ENCODE data around the gene MTRF1L.
"Not testable (repeated sequence)": the region's sequence is repeated elsewhere in the genome, so short reads cannot be mapped to it uniquely, and the experiment has no call there.

MTRF1L gene

DNA sequence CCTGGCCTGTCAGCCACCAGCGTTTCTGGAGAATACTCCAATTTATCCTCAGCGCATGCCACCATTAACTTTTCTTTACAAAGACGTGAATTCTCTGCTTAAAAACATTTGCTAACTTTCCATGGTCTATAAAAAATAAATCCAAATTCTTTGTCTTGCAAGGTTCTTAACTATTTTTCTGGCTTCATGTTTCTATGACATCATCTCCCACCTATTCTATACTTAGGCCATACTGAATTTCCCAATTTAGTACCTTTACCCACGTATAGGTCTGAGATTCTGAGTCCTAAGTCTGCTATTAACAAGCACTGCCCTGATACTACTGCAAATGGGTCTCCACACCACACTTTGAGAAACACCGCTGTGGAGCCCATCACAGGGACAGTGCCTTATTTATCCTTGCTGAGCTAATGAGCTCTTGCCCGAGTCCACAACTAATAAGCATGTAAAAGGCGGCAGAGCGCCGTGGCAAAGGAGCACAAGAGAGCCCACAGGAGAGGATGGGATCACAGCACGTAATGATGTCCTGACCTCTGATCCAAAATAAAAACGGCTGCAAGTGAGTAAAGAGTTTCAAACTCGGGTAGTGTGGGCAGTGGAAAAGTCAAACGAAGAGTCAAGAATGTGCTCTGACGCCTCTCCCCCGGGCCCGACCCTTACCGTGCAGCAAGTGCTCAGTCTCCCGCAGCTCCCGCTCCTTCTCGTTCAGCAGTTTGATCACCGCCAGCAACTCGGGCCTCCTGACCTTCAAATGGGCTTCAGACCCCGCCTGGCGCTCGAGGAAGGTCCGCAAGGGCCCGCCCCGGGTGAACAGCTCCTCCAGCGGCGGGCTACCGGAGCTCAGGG, 519 bp downstream of the MTRF1L start:
- peak; percentile 7 for DNase-seq

DNA sequence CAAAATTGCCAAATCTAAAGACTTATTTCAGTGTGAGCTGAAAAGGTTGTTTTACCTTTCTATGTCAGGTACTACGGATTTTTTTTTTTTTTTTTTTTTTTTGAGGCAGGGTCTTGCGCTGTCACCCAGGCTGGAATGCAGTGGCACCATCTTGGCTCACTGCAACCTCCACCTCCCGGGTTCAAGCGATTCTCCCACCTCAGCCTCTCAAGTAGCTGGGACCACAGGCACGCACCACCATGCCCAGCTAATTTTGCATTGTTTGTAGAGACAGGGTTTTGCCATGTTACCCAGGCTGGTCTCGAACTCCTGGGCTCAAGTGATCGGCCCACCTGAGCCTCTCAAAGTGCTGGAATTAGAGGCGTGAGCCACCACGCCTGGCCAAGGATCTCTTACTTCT, 1.7 kb downstream of the MTRF1L start:
- not testable (repeated sequence) for DNase-seq

DNA sequence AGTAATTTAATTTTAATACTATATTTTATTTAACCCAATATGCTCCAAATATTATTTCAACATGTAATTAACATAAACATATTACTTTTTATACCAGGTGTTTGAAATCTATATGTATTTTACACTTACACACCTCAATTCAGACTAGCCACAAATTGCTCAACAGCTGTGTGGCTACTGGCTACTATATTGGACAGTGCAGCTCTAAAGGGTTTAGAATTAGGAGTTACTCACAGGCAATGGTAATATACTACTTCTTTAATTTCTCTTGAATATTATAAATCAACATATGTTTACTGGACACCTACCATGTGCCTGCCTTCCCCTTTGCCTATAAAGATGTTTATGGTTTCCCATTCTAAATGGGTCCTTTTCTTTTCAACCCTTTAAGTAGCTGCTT, 2.3 kb downstream of the MTRF1L start:
- DNase-seq: no peak

DNA sequence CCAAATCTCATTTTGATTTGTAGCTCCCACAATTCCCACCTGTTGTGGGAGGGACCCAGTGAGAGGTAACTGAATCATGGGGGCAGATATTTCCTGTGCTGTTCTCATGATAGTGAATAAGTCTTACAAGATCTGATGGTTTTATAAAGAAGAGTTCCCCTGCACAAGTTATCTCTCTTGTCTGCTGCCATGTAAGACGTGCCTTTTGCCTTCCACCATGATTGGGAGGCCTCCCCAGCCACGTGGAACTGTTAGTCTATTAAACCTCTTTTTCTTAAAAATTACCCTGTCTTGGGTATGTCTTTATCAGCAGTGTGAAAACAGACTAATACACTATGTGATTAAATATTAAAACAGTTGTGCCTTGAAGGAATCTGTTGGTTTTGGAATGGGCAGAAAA, 3.0 kb downstream of the MTRF1L start:
- DNase-seq: not testable (repeated sequence)

DNA sequence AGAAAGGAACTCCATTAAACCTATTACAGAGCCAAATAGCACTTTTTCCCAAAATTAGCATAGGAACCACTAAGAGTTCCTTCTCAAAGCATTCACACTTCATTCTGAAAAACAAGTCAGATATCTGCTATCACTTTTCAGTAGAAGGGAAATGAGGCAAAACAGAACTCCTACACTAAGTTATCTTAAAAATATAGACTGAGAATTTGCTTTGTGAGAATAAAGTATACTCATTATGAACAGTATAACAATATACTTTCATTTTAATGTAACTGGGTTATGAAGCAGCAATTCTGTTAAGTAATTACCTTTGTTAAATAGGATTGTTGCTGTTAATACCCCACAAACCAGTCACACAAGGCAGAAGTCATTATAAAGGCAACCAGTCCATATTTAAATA, 8.7 kb downstream of the MTRF1L start:
- no peak for DNase-seq

DNA sequence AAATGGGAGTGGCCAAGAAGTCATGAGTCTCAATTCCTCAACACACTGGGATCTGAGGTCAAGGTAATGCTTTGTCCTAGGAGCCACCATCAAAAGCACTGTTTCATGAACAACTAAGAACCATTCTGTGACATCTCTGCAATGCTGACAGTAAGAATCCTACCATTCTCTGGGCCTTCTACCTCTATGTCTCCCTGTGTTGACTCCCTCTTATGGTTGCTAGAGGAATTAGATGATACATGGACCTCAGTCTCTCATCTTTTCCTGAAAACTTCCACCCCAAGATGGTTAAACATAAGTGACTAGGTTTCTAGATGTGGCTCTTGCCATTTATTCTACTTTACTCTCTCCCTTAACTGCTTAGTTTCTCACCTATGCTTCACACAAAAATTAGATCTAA, 9.1 kb downstream of the MTRF1L start:
- DNase-seq: no peak

DNA sequence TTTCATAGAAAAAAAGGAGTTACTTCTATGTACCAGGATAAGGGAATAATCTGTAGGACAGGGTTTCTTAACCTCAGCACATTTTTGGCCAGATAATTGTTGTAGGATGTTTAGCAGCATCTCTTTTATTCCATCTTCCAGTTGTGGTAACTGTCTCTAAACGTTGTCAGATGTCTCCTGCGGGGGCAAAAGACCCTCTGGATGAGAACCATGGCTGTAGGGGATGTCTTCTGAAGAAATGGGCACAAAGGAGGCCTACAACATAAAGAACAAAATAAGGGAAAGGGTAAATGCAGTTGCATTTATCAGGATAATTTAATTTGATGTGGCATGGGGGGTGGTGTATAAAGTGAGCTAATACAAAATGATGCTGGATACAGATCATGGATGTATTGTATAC, 15.5 kb downstream of the MTRF1L start:
- DNase-seq: no peak

DNA sequence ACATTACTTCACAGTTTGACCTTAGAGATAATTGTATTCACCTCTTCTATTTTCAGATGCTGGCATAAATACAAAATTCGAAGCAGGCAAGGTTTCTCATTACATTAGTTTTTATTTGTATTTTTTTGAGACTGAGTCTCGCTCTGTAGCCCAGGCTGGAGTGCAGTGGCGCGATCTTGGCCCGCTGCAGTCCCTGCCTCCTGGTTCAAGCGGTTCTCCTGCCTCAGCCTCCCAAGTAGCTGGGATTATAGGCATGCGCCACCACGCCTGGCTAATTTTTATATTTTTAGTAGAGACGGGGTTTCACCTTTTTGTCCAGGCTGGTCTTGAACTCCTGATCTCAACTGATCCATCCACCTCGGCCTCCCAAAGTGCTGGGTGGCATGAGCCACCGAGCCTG, 17.2 kb downstream of the MTRF1L start:
- DNase-seq: not testable (repeated sequence)

DNA sequence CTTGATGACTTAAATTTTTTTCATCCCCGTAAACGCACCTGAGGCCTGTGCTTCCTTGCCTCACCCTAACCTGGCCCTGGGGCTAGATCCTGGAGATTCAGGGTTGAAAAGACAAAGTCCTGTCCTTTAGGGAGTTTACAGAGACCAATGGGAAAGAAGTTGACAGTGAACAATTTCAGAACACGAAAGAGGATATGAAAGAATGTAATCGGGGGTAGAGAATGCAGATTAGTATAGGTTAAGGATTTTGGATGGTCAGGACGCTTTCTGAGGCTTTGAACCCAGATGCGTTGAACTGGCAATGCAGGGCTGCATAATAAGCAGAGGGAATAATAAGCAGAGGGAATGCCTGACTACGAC, 18.0 kb downstream of the MTRF1L start:
- no peak for DNase-seq

DNA sequence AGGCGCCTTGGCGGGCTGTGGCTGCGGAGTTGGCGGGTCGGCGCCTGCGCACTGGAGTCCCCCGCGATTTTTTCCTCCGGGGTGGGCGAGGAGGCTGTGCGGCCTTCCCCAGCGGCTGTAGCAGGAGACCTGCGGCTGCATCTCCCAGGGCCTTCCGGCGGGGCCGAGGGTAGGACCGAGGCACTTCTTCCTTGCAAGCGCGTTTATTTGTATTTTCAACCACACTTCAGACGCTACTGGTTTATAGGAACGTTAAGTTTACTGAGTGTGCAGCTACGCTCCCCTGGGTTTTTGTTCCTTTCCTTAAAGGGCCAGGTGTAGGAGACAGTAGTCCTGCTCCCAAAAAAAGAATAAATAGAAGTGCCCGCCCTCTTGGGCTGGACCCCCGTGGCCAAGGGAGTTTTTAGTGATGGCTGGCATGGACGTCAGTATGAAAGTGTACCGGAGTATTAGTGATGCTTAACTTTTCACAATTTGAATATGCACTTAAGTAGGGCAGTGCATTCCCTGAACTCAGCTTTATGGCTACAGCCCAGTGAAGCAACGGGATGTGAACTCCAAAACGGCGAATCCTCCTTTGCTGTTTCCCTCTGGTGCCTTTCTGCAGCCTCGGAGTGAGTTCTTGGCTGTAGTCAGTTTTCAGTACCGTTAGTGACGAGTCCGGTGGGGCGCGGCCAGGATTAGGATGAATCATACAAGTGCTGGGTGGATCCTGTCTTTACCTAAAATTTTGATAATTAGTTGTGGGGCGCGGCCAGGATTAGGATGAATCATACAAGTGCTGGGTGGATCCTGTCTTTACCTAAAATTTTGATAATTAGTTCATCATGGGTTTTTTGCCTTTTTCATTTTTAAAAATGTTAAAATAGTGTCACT, 18.6 kb downstream of the MTRF1L start:
- DNase-seq: no peak

DNA sequence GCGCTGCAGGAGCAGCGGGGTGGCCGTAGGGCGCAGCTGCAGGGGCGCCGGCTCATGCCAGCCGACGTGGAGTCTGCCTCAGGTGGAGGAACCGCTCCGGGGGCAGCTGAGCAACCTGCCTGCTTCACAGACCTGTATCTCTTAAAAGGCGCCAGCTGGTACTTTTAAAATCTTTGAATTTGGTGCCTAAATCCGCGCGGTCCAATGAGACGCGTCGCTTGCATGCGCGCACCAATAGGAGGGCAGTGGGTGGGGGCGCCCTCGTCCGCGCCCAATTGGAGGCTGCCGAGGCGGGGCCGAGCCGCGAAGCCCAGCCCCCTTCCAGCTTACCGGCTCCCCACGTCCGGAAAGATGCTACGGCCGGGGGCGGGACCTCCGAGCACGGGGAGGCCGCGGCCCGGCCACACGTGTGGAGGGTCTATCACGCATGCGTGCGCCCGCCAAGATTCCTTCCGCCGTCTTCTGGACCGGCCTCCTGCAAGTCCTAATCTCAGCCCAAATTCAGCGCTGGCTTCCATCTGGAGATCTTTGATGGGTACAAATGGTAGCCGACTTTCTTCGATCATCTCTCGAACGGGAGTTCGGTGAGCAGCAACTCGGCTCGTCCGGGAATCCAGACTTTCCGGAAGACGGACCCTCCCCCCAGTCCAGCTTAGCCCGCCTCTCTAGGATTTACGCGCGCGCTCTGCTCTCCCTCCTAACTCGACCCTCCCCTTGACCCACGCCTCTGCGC, 19.4 kb downstream of the MTRF1L start, which contains the start of gene FBXO5:
FBXO5 (minus strand) TSS at position 138 of the 733 bp plus-strand sequence; CDS start at position 56, 82 bp downstream.
- peak; percentile 89 for DNase-seq

DNA sequence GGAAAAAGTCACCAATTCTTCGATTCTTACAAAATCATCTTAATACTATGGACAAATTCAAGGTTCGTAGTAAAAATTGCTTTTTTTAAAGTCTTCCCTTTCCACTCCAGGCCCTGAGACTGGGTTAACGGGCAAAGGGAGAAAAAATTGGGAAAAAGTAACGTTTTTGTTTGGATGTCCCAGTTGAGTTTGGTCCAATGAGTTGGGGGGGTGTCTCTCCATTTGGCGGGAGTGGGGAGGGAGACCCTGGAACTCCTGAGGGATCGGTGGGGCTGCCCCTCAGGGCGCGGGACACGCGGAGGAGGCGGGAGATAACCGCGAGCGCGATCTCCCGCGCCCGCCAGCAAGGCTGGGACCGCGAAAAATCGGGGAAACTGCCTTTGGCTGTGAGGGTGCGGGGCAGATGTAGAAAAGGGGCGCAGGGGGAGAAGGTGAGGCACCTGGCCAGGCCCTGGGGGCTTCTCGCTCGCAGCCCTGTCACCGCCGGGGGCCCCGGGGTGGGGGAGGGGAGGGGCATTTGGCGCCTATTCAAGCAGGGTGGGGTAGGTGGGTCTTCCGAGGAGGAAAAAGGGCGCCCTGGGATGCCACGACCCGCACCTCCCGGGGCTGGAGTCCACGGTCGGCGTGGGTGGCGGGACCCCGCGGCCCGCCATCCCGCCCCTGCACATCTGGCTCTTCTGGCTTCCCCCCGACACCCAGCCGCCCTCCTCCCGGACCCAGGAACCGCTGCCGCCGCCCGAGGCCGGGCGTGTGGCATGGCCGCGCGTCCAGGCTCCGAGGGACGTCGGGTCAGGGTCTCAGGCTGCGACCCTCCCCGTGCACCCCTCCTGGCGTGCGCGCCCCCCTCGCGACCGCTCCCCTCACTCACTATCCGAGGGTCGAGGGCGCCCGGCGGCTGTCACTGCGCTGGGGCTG, 20.3 kb downstream of the MTRF1L start:
- DNase-seq: no peak

DNA sequence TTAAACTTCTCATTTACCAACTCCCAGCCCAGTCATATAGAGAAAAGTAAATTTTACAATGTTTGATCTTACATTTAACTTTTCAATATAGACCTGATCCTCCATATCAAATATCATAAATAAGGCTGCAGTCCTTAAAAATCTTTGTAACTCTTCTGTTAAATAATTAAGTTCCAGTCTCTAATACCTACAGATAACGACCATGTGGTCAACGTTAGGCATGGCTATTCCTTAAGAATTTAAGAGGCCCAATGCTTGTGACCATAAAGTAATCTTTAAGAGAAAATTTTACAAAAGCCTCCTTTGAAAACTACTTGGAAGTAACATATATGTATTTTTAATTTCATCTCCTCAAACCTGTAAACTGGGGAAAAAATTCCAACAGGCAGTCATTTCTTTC, 21.3 kb downstream of the MTRF1L start:
- DNase-seq: no peak

DNA sequence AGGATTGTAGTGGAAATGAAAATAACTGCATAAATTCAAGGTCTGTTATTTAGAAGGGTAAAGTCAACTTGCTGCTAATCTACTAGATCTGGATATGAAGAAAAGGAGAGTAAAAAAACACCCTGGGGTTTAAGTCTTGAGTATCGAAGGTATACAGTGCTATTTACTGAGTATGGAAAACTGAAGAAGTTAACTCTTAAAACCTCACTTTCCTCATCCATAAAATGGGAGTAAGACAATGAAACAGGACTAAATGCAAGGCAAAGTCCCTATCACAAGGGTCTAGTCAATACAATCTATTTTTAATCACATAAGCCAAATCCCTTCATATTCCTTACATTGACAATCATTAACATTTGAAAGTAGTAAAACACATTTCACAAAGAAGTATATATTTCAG, 21.9 kb downstream of the MTRF1L start:
- no peak for DNase-seq

DNA sequence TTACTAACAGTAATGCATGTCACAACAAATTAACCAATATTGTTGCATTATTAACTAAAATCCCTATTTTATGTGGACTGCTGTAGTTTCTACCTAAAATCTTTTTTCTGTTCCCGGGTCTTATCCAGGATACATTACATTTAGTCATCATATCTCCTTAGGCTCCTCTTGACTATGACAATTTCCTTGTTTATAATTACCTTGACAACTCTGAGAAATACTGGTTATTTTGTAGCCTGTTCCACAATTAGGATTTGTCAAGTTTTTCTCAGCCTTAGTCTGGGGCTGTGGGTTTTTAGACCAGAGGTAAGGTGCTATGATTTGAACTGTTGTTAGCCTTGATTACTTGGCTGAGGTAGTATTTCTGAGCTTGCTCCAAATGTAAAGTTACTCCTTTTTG, 23.4 kb downstream of the MTRF1L start:
- no peak for DNase-seq

DNA sequence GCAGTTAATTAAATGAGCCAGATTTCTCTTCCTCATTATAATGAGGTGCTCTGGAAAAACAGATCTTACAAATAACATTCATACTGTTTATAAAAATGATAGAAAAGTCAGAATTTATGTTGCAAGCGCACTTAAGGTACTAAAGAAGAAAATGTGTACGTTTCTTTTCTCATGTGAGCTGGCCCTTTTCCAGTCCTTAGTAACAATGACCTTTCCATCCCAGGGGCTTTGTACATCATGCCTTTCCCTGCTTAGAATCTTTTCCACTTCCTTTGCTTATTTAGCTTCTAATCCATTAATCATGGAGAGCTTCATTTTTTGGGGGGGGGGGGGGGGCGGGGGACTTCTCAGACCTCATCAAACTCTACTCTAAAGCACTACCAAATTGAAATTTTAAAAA, 24.5 kb downstream of the MTRF1L start:
- no peak for DNase-seq

DNA sequence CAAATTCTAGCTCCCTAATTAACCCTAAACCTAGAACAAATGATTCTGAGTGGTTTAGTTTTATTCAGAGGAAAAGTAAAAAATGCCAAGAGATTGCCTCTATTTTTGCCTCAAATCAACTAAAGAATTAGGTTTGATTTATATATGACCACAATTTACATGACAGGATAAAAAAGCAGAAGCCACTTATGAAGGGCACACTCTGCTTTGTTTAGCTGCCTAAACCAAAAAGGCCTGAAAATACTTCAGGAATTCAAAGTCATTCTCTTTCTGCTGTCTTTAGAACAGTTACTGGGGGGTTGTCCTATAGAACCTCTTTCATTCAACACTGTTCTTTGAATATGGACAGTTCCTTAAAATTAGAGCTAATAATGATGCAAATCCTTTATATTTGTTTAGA, 25.0 kb downstream of the MTRF1L start:
- no peak for DNase-seq

DNA sequence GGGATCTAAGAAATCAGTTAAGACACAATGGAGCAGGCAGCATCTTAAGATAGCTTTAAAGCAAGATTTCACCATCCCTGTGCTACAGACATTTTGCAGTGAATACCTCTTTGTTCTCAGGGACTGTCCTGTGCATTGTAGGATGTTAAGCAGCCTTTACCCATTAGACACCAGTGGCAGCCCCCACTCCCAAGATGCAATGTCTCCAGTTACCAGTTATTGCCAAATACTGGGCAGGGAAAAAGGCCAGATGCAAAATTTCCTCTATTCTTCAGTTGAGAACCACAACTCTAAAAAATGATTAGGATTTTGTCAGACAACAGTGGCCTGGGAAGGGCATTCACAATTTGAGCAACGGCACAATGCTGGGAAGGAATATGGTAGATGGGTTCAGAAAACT, 25.8 kb downstream of the MTRF1L start:
- no peak for DNase-seq

DNA sequence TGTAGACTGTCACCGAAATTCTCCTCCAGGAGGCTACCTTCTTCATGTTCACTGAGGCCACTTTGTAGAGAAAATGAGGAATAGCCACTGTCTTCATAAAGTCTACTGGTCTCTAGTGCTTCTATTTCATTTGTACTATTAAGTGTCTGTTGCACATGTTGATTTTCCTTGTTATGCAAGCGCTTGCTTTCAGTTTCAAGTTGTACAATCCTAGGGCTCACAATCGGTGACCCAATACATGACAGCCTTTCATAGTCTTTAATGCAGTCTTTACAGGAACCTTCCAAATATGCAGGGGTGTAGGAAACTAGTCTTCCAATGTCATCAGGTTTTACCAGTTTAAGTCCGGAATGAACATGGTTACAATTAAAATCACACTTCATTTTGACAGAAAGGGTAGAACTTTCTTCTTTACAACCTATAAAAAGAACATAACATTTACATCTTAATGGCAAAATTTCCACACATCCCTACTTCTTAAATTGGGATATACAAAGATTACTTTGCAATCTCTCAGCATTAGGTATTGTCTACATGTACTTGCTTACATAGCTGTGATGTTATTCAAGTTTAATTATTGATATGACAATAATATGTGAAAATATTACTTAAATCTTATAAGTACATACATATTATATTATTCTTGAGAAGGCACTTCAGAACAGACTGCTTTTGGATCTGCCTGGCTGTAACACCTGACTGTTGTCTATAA, 27.1 kb downstream of the MTRF1L start:
- DNase-seq: no peak

DNA sequence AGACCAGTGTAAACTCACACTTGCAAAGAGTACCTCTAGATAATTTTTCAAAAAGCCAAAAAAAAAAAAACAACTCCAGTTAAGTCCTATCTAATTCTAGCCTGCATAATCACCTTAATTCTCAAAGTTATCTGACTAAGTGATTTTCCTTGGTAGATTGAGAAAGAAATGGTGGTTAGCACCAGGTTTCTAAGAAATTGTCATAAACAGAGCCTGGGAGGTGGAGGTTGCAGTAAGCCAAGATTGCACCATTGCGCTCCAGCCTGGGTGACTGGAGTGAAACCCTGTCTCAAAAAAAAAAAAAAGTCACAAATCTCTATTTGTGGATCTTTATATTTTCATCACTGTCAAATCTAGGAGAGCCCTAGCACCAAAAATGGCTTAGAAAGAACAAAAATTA, 28.6 kb downstream of the MTRF1L start:
- DNase-seq: no peak

DNA sequence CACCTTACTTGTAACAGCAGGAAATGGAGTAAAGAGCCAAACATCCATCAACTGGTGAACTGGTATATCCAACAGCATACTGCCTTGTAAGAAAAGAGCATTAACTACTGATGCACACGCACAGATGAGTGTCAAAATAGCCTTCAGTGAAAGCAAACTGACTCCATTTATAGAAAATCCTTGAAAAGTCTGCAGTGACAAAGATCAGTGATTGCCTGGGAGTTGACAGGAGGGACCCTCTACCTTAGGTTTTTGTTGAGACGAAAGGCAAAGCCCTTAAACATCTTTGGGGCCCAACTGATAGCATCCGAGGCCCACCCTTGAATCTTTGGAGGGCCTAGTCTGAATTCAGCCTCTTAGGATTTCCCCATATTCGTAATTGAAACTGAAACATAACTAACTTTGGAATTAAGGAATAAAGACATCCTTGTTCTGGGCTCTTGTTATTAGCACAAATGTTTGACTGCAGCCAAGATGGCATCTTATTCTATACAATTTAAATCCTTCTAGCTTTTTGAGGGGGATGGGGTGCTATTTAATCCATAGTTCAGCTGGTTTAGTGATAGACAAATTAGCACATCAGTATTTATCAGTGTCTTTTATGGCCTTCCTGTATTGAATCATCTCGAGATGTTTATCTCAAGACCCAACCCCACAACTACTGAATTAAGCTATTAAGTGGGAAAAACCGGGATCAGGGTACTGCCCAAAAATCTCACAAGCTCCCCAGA, 32.7 kb downstream of the MTRF1L start:
- no peak for DNase-seq
